OCI-LY7 (cell line): Measurements from ENCODE around the gene C10orf90.

ENCODE experiments used
- EZH2phosphoT487 ChIP-seq: fragments of 200-600 bp; sonication (generic); IDR thresholded peaks from 2 replicates; pipeline ENCODE4 v1.6.1; 2018; ENCODE audit warnings: low read depth, borderline replicate concordance, mild to moderate bottlenecking, mixed run types, antibody characterized with exemption, low read length, moderate library complexity, mixed read lengths
- TF ChIP-seq, protein P1 (sequence below): fragments of 200-600 bp; sonication (generic); conservative IDR thresholded peaks from 2 replicates; pipeline ENCODE4 v1.5.1; 2014; ENCODE audit warnings: mild to moderate bottlenecking, antibody characterized with exemption, low read length, moderate library complexity, mixed read lengths

DNA sequence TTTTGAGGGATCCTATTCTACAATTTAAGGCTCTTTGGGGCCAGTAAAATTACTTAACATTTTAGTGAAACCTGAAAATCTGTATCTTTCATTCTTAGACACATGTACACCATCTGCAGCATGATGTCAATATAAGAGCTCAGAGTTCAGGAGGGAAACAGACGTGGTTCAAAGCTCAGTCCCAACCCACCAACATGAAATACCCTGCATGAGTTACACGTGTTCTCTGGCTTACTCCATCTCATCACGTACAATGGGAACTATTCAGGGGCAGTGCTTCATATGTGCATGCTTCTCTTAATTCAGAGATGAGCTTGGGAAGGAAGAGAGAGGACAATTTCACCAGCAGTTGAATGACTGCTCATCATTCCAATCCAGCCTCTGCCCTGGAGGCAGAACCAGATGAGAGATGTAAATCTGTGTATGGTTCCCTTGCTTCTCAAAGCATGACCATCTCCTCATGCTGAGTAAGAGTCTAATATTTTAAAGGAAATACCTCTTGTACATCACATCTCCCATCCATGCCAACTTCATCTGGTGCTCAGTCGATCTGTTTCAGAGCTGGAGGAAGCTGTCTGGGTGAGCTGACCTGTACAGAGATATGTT is 253.2 kb downstream of the C10orf90 start:
- TF ChIP-seq, protein P1, sequence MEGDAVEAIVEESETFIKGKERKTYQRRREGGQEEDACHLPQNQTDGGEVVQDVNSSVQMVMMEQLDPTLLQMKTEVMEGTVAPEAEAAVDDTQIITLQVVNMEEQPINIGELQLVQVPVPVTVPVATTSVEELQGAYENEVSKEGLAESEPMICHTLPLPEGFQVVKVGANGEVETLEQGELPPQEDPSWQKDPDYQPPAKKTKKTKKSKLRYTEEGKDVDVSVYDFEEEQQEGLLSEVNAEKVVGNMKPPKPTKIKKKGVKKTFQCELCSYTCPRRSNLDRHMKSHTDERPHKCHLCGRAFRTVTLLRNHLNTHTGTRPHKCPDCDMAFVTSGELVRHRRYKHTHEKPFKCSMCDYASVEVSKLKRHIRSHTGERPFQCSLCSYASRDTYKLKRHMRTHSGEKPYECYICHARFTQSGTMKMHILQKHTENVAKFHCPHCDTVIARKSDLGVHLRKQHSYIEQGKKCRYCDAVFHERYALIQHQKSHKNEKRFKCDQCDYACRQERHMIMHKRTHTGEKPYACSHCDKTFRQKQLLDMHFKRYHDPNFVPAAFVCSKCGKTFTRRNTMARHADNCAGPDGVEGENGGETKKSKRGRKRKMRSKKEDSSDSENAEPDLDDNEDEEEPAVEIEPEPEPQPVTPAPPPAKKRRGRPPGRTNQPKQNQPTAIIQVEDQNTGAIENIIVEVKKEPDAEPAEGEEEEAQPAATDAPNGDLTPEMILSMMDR, result no peak
- TF ChIP-seq EZH2phosphoT487, result no peak
